HG03521 (cell line): Measurements from ENCODE around the gene CUEDC1.
A peak's percentile ranks its signal among the peaks of the same experiment; 100 is the strongest.

Source experiments
- ATAC-seq: cut with Tn5 transposase; IDR thresholded peaks from one replicate; pipeline ENCODE4 v1.9.1; 2021; ENCODE audit warnings: mild to moderate bottlenecking, moderate library complexity; ENCODE audit not compliant: unreplicated experiment

Gene CUEDC1, protein sequence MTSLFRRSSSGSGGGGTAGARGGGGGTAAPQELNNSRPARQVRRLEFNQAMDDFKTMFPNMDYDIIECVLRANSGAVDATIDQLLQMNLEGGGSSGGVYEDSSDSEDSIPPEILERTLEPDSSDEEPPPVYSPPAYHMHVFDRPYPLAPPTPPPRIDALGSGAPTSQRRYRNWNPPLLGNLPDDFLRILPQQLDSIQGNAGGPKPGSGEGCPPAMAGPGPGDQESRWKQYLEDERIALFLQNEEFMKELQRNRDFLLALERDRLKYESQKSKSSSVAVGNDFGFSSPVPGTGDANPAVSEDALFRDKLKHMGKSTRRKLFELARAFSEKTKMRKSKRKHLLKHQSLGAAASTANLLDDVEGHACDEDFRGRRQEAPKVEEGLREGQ

DNA sequence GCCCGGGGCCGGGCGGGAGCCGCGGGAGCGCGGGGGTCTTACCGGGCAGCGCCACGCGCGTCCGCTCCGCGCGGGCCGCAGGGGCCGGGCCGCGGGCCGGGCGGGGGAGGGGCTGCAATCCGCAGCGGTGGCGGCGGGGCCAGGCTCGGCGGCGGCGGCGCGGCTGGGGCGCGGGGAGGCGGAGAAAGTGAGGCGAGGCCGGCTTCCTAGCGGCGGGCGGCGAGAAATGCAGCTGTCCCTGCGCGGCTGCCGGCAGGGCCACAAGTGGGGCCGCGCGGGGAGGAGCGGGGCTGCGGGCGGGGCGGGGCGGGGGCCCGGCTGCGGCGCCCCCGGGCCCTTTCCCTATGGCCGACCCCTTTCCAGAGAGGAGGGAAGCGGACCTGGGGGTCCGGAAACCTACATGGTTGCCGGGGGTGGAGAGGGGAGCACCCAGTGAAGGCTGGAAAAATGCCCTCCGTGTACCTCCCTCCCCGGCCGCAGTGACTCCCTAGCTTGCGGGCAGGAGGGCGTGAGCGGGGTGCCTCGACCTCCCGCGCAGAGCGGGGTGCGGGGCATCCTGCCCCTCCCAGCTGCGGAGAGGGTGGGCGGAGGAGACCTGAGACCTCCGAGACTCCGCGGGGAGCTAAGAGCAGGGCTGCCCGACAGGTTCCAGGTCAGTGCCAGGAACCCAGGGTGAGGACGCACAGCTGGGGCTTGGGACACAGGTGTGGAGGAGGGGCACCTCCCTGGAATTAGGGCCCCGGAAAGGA, at the start of gene CUEDC1:
CUEDC1 (minus strand) TSS at position 230 of the 749 bp plus-strand sequence. CDS start 69,848 bp downstream, outside the sequence.
- no peak for ATAC-seq

DNA sequence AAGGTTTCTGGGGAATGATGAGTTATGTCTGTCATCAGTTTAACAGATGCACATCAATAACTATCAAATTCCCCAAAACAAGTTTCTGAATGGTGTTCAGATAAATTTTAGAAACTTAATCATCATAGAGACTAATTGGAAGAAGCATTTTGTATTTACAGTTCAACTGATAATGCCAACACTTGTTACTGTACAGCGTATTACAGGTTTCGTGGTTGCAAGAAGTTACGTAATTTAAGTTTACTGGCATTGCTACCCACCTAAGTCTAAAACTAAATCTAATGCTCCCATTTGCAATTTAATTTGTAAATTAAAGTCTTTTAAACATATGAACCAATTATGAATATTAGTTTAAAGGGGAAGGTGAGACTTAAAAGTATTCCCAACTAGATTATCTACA, 48.8 kb upstream of the CUEDC1 start:
- no peak for ATAC-seq

DNA sequence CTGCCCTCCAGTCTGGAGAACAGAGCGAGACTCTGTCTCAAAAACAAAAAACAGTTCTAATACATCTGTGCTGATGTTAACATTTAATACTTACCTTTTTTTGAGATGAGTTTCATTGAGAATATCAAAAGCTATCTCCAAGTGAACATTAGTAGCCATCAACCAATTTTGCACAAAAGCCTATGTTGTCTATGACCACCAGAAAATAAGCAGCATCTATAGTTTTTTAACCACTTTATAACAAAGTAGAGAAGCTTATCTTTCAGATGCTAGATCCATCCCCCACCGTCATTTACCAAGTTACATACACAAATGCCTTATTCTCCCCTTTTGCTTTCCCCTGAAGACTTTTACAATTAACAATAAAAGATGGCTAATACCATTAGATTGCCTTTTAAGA, 47.8 kb upstream of the CUEDC1 start:
- no peak for ATAC-seq

DNA sequence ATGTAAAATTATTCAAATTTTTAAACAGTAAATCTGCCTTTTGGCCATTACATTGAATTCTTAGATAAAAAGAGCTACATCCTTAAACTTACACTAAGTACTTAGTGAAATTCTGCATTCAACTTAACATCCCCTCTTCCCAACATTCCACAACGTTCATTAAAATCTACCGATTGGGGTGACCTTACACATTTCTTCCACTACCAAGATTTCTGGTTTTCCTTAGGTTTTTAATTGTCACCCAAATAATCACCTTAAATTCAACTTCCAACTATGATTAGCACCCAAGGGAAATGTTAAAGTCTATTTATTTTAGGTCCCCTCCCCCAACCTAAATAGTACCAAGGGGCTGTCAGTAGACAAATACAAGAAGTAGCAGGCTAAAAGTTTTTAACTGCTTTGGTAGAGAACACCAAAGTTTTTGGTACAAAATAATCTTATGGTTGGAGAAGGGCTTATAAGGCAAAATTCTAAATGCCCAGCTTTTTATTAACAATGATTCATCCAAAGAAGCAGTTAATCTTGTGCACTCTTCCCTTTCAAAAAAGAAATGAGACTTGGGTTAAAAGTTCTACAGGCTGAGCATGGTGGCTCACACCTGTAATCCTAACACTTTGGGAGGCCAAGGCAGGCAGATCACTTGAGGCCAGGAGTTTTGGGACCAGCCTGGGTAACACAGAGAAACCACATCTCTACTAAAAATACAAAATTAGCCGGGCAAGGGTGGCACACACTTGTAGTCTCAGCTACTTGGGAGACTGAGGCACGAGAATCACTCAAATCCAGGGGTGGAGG, 47.1 kb upstream of the CUEDC1 start:
- no peak for ATAC-seq

DNA sequence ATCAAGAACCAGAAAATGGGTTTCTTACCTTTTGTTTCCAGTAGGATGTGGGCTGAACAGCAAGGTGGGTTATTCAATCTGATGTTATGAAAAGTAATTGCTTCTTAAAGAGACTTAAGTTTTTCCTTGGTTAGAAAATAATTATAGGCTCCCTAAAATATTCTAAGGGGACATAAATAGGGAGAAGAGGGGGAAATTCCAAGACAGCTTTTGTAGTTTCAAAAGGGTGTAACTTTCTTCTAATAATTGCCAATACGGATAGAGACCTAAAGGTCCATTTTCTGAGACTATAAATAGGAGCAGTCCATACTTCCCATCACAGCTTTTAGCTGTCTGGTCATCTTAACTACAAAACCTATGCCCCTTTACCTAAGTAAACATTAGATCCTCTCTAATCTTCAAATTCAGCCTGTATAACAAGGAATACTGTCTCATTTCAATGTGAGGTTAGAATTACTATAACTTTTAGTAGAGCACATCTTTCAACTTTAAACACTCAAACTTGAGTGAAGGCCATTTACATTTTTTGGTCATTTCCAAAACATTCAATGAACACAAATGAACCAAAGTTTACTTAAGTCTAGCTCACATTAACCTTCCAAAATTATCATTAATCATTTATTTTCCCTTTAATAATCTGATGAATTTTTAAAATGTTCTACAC, 46.4 kb upstream of the CUEDC1 start:
- ATAC-seq = no peak

DNA sequence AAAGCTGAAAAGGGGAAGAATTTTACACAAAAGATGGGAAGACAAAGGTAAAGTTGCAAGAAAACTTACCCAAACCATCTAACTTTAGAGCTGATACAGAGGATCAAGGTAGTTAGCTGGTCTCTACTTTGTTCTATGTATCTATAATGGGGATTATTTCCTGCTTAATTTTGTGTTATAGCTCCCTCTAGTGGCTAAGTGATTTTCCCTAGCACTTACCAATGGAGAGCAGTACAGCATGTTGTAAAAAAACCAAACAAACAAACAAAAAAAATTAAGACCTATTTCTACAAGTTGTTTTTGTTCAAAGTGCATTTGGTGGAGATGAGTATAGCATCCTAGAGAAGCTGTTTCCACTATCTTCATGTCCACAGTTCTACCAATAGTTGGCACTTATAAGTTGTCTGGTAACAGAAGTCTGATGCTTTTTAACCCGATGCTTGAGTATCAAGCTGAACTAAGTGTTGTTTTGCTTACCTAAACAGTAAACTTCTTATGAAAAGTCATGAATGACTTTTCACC, 44.3 kb upstream of the CUEDC1 start:
- ATAC-seq = peak; percentile 53

DNA sequence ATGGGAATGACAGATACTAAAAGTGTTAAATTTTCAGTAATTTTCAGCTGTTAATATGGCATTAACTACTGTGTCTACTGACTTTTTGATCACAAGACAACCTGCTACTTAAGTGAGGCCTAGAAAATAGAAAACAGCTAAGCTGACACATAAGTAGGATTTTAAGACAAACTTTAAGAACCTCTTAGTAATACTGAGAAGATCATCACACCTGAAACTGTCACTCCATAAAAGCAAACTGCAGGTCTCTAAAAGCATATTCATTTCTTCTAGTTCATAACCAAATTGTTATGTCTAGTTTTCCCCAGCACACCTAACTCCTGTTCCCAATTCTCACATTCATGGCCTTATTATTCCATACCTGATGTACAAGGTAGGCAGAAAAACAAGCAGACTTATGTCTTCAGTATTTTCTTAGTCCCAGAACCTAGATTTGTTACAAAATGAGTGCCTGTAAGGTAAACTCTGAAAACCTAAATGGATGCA, 43.8 kb upstream of the CUEDC1 start:
- ATAC-seq = no peak

DNA sequence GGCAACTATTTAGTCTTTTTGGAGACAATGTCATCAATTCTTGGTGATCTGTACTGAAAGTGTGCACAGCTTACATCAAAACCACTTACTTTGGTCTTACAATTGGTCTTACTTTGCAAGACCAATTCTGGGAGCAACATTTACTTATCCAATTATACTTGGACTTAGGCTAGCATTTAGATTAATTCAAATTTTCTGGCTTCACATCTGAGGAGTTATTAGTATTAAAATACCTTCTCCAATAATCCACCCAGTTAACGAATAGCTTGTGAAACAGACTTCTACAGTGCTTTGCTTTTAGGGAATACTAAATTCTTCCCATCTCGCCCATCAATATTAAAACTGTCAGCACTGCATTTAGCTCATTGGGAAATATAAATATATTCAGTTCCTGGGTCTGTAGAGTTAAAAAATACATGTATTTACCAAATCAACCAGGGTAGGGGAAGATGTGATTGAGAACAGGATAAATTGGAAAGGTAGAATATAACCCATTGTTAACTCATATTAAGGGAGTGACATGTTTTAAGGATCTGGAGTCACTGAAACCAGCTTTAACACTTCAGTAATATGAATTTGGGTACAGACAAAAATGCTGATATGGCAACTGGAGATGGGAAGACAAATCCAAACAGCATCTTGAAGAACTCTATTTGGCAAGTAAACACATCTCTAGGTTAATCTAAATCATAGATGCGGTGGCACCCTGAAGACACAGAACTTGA, 42.0 kb upstream of the CUEDC1 start:
- no peak for ATAC-seq

DNA sequence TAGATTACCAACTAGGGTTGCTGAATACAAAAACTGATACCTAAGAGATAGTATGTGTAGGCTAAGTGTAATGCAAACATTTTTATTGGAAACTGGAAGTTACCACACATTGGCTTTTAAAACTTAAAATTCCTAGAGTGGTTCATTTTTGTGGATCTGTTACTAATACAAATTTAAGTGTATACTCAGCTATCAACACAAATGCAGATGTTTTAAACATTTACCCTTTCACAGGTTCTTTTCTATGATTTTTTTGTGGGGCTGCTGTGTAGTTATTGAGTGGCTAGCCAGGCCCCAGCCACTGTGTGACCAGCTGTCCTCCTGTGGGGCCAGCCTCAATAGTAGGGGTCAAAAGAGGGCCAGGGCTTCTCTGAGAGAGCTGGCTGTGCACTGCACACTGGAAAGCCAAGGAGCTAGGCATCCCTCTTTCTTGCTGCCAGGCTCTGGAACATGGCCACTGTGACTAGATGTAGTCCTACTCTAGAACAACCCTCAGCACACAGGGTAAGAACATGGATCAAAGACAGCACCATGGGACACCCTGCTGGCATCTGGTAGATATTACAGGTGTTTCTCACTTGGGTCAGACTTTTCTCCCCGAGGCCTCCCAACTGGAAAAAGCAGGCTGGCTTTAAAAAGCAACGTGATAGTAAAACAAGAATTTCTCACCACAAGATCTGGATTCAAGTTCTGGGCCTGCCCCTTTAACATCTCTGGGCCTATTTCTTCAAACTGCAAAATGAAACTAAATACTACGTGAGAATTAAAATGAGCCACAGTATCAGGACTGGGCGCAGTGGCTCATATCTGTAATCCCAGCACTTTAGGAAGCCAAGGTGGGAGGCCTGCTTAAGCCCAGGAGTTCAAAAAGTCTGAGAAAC, 40.1 kb upstream of the CUEDC1 start:
- ATAC-seq = peak; percentile 52

DNA sequence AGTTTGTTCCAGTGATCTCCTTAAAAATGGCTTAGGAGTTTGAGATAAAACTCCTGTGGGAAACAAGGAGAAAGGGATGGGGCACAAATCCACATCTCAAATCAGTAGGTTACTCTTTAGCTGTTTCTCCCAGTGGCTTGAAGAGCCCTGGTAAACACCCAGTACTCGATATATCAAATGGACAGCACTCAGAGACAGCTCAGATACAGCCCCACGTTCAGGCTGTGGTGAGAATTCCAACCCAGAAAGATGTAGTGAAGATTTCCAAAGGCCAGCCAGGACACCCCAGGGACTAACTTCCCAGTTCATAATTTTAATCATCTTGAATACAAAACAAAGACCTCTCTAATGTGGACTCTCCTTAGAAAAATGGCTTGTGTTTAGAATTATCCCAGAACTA, 39.2 kb upstream of the CUEDC1 start:
- ATAC-seq = no peak

DNA sequence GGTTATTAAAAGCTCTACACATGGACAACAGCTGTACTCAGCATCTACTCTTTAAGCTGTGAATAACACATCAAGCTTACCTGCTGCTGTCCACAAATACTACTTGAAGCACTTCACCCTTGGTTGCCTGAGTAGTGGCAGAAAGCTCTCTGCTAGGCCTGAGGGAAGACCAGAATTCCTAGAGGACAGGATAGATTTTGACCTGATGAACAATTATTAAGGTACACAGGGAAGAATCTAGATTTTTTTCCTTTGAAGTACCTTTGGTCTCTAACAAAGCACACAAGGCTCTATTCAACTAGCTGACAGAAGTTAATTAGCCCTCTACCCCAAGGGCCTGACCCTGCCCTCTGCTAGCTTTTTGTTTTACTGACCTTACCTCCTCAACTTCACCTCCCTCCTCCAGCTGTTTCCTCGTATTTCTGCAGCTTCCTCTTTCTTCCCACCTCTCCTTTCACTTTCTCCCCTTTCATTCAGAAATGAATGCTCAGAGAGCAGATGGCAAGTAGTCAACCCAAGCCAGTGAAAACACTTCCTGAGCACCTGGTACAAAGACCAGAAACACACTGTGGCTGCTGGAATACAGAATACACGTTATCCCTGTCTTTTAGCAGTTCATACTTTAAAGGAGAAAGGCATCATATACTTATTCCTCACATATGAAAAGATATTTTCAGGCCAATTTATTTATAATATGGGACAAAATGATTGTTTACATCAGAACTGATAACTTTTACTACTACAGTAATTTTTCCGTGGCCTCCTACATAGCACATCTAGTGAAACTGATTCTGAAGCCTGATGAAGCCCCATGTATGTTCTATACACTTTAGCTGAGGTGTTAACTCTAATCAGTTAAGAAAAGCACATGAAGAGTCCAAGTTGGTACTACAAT, 38.5 kb upstream of the CUEDC1 start:
- no peak for ATAC-seq

DNA sequence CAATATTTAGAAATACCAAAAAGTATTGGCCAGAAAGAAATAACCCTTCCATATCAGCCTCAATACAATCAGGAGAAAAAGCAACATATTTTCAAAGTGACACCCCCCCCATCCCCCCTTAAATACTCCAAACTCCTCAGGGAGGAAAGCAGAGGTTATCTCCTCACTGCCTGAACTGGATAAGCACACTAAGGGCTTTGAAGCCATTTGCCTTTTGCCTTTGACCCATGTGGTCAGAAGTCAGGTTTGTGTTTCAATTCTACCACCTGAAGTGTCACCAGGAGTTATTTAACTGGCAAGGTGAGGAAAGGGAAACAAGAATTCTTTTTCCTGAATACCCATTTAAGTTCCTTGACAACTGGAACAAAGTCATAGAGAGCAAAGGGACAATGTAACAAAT, 36.3 kb upstream of the CUEDC1 start:
- ATAC-seq = no peak

DNA sequence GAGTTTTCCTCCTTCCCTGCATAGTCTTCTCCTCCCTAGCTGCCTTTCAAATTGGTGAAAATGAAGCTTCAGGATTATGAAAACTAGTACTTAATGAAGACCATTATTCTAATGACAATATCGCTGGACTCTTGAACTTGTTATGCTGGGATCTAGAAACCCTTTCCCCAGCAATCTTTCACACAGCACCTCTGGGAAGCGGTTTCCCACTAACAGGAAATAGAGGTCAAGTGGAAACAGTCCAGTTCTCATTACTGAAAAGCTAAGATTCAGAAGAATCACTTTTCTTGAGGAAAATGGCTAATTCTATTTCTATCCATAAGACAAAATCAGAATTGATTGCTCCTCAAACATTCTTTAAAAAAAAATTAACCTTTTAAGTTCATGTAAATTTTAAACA, 34.8 kb upstream of the CUEDC1 start:
- no peak for ATAC-seq

DNA sequence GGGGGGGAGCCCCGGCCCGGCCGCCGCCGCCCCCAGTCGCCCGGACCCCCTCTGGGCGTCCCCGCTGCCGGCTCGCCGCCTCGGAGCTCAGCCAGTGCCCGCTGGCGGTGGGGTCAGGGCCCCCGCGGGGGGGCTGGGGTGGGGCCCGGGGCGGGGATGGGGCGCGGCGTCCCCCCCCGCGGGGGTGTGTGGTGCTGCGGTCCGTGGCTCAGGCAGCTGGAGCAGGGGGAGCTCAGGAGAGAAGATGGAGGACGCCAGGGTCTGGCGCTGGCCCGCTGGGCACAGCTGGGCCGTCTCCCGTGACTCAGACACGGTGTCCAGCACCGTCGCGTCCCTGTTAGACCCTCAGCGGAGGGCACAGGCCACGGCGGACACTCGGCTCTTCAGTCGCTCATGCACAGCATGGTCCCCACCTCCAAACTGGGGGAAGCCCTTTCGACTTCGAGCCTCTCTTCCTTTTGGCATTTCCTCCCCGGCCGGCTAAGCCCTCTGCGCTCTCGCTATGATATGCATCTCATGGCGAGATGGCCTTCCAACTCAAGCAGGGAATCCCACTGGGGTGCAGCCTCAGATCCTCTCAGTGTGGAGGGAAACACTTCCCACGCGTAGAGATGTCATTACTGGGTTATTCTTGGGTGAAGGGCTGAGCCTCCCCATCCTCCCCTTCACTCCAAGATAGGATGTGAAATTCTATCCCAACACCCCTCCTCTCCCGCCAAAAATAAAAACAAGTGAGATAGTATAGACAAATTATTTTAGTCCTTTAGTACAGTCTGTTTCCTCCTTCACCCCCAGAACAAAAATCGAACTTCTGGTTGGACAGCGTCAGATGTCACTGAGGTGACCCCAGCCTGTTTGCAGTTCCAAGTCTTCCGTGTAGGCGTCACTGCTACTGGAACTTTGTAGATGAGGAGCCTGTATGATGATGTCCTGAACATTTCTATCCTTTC, 33.4 kb upstream of the CUEDC1 start:
- peak; percentile 70 for ATAC-seq

DNA sequence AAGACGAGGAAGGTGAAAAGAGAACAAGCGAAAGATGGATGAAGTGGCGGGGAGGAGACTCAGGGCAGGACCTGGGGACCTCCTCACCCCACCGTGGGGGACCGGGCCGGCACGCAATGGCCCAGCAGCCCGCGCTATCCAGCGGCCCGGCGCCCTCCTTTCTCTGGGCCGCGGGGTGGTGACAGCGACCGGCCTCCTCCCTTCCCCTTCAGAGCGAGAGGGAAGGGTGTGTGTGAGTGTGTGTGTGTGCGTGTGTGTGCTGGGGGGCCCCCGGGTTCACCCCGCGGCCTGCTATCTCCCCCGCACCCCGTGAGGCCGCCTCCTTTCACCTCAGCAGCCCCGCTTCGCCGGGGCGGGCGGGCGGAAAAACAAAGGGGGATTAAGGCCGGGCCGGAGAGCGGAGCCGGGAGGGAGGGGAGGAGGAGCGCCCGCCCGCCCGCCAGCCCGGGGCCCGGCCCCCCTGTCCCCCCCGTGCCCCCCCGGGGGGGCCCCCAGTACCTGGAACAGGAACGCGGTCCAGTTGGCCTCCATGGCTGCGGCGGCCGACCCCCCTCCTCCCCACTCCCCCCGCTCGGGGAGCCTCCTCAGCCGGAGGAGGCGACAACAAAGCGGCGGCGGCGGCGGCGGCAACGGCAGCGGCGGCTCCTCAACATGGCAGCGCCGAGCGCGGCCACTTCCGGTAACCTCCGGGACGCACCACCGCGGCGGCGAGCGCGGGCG, 32.5 kb upstream of the CUEDC1 start, which contains the start of gene VEZF1:
VEZF1 (minus strand) TSS at position 674 of the 720 bp plus-strand sequence; CDS start at position 531, 143 bp downstream.
- ATAC-seq = peak; percentile 61
